Mucosa of descending colon (tissue), 3 donors: ENCODE data around the gene TMEM50B. TPM values are rescaled to one million over a fixed set of nuclear protein-coding genes. Genes with fewer than 3 reads are reported as not detected.
"Not testable (repeated sequence)": the region's sequence is repeated elsewhere in the genome, so short reads cannot be mapped to it uniquely, and the experiment has no call there.

ENCODE experiments used
- ATAC-seq: fragments of 200-7000 bp; cut with Tn5 transposase; one replicate; pipeline ENCODE4 v1.9.1; 2020; ENCODE audit warnings: mild to moderate bottlenecking, moderate library complexity
- DNase-seq, 3 donors: peaks; one replicate each; pipeline ENCODE4 v3.0.0-alpha.2; 2020
- H3K36me3 ChIP-seq: fragments of 200-600 bp; one replicate; pipeline ENCODE4 v1.8.0; 2021; ENCODE audit warnings: low read depth, mild to moderate bottlenecking
- H3K4me1 ChIP-seq: fragments of 200-600 bp; one replicate; pipeline ENCODE4 v1.8.0; 2021; ENCODE audit warnings: low read depth, mild to moderate bottlenecking
- H3K4me3 ChIP-seq: fragments of 200-600 bp; one replicate; pipeline ENCODE4 v1.8.0; 2021; ENCODE audit warnings: mild to moderate bottlenecking
- H3K9me3 ChIP-seq: fragments of 200-600 bp; one replicate; pipeline ENCODE4 v1.8.0; 2021; ENCODE audit warnings: mild to moderate bottlenecking
- CTCF ChIP-seq: fragments of 200-600 bp; IDR thresholded peaks from one replicate; pipeline ENCODE4 v1.8.0; 2022; ENCODE audit warnings: antibody characterized with exemption, mild to moderate bottlenecking
- intact Hi-C, 2 donors: fragments of 100-400 bp; cut with DNase I in 1 of 2; cut with micrococcal nuclease in 1 of 2; formaldehyde crosslinking; loops; one replicate each; pipeline versions ENCODE4 v1.11.0 to v1.11.1; 2022; cut with DNase I, micrococcal nuclease
- total RNA-seq, 3 donors: library from RNA; stranded (reverse); fragmentation: NEBNext Ultra II Directional in 2 of 3; extraction: Animal tissue kit (Norgen Biotek cat#: 25700) in 2 of 3; gene quantifications; one replicate each; pipeline versions ENCODE4 v1.2.1 to v1.2.4, GENCODE V29; 2021 to 2023
- donor health status: DM: no; HTN: no; CAD: no; lungs with moderate emphysema.
- donor health status: DM: no; HTN: no; CAD: no.
- donor health status: DM: no; HTN: yes; CAD: no.

TMEM50B gene
- total RNA-seq, 3 donors from 2014 or later, result 40.5 to 53.1 (median 42.2) TPM

- Histone ChIP-seq H3K4me3 (no peak overlapping the region), H3K9me3 (no peaks in the 10 kb centered on the region), H3K4me1 (peaks cover 6% of the 10 kb centered on the region), H3K36me3 (no peaks in the 10 kb centered on the region)
- DNase-seq (no peak), ATAC-seq (no peak)
- TF ChIP-seq CTCF, result no peak
- intact Hi-C loops, result no loop called here
These were observed 1.6 kb downstream of the TMEM50B start for GRCh38 chr21:33478182-33478581.

GRCh38 chr21:33477066-33477465 is 2.7 kb downstream of the TMEM50B start:
- Histone ChIP-seq H3K9me3 (no peaks in the 10 kb centered on the region), H3K4me1 (peaks cover 6% of the 10 kb centered on the region), H3K4me3 (no peak overlapping the region), H3K36me3 (no peaks in the 10 kb centered on the region)
- intact Hi-C loops, result no loop called here
- DNase-seq (no peak), ATAC-seq (no peak)
- no peak for TF ChIP-seq CTCF

- intact Hi-C loops, result no loop called here
- ATAC-seq, result no peak
- H3K9me3 ChIP-seq, result no peaks in the 10 kb centered on the region
- no peak overlapping the region for H3K4me3 ChIP-seq
- H3K4me1 ChIP-seq, result peaks cover 3% of the 10 kb centered on the region
- DNase-seq, result no peak
- TF ChIP-seq CTCF, result no peak
- H3K36me3 ChIP-seq, result no peaks in the 10 kb centered on the region
These were observed 6.4 kb downstream of the TMEM50B start for GRCh38 chr21:33473344-33473743.

GRCh38 chr21:33470701-33471100 is 9.1 kb downstream of the TMEM50B start:
- DNase-seq, result no peak
- no peaks in the 10 kb centered on the region for H3K36me3 ChIP-seq
- TF ChIP-seq CTCF, result no peak
- no peak for ATAC-seq
- no peaks in the 10 kb centered on the region for H3K9me3 ChIP-seq
- intact Hi-C loops, result no loop called here
- no peaks in the 10 kb centered on the region for H3K4me1 ChIP-seq
- no peak overlapping the region for H3K4me3 ChIP-seq

GRCh38 chr21:33469183-33469582 is 10.6 kb downstream of the TMEM50B start:
- H3K4me1 ChIP-seq, ATAC-seq, DNase-seq, H3K9me3 ChIP-seq, H3K36me3 ChIP-seq, intact Hi-C loops, H3K4me3 ChIP-seq: not testable (repeated sequence)

GRCh38 chr21:33461538-33462250 is 18.1 kb downstream of the TMEM50B start:
- Histone ChIP-seq H3K9me3 (no peaks in the 10 kb centered on the region), H3K4me3 (no peak overlapping the region), H3K36me3 (no peaks in the 10 kb centered on the region), H3K4me1 (no peaks in the 10 kb centered on the region)
- DNase-seq (no peak), ATAC-seq (no peak)
- TF ChIP-seq CTCF, result no peak
- intact Hi-C loops, result no loop called here
